Panc1 (cell line): ENCODE results near the gene OST4. TPM values are rescaled to one million over a fixed set of nuclear protein-coding genes. Genes with fewer than 3 reads are reported as not detected.

Source experiments
- ATAC-seq: fragments of 200-7000 bp; cut with Tn5 transposase; 2 replicates; pipeline ENCODE4 v1.9.1; 2020; ENCODE audit warnings: mild to moderate bottlenecking, moderate library complexity
- BruUV-seq: library from RNA; stranded (reverse); fragments of 400-500 nt; replicated peaks from 2 replicates; lab custom pipeline; 2021; lab: Mats Ljungman, UMichigan
- CTCF ChIA-PET: fragments of 300-600 bp; sonication (Branson Sonifier 250); formaldehyde crosslinking; loops from one replicate; lab custom pipeline; 2022; ENCODE audit warnings: antibody characterized with exemption; lab: Charles Lee
- POLR2A ChIA-PET: fragments of 300-600 bp; sonication (Branson Sonifier 250); formaldehyde crosslinking; loops from one replicate; lab custom pipeline; 2022; ENCODE audit warnings: antibody characterized with exemption; lab: Charles Lee
- DNase-seq: peaks from one replicate; pipeline ENCODE4 v3.0.0-alpha.2; 2010; ENCODE audit warnings: low read depth, low spot score
- H3K27ac ChIP-seq: 2 replicates; pipeline ENCODE4 v1.5.1; 2011; ENCODE audit warnings: mild to moderate bottlenecking, low read length, inconsistent platforms
- H3K27me3 ChIP-seq: fragments of 200-500 bp; sonication (Bioruptor generic); 2 replicates; pipeline ENCODE4 v1.6.0; 2014; ENCODE audit warnings: low read length, inconsistent platforms; ENCODE audit not compliant: control insufficient read depth, insufficient read depth
- H3K36me3 ChIP-seq: fragments of 200-500 bp; sonication (Bioruptor generic); 2 replicates; pipeline ENCODE4 v1.5.1; 2014; ENCODE audit warnings: inconsistent platforms, mild to moderate bottlenecking, low read length, moderate library complexity; ENCODE audit not compliant: control insufficient read depth, insufficient read depth
- H3K4me1 ChIP-seq: 2 replicates; pipeline ENCODE4 v1.5.1; 2011; ENCODE audit warnings: inconsistent platforms, mild to moderate bottlenecking, low read length, moderate library complexity; ENCODE audit not compliant: control insufficient read depth, insufficient read depth
- H3K4me3 ChIP-seq, 2 experiments: 2 replicates each; pipeline ENCODE4 v1.5.1; 2011 to 2012; ENCODE audit warnings: low read depth in 2 of 2, low read length in 2 of 2, mild to moderate bottlenecking in 2 of 2, inconsistent platforms in 1 of 2, moderate library complexity in 1 of 2
- H3K9me3 ChIP-seq: fragments of 200-500 bp; sonication (Bioruptor generic); 2 replicates; pipeline ENCODE4 v1.5.1; 2014; ENCODE audit warnings: low read depth, mild to moderate bottlenecking, inconsistent platforms, low read length, moderate library complexity; ENCODE audit not compliant: control insufficient read depth, insufficient read depth
- POLR2AphosphoS5 ChIP-seq: IDR thresholded peaks from 2 replicates; pipeline ENCODE4 v1.6.1; 2012; ENCODE audit warnings: mild to moderate bottlenecking, low read depth, low read length, moderate library complexity
- SIN3A ChIP-seq: IDR thresholded peaks from 2 replicates; pipeline ENCODE4 v1.6.1; 2012; ENCODE audit warnings: low read depth, mild to moderate bottlenecking, low read length, moderate library complexity, borderline replicate concordance; ENCODE audit not compliant: insufficient read depth
- TCF7L2 ChIP-seq: IDR thresholded peaks from 2 replicates; pipeline ENCODE4 v1.6.1; 2011; ENCODE audit warnings: mild to moderate bottlenecking, low read depth, low read length, inconsistent platforms
- in situ Hi-C: cut with HindIII; loops from 2 replicates; pipeline ENCODE4 v1.10.0; 2016; ENCODE audit warnings: low sequenced_read_pairs, low pct_unique_long_range_greater_than_20kb
- intact Hi-C: fragments of 100-400 bp; cut with micrococcal nuclease; formaldehyde crosslinking; loops from one replicate; pipeline ENCODE4 v1.10.0; 2022; ENCODE audit not compliant: unreplicated experiment
- total RNA-seq: library from RNA; stranded (reverse); gene quantifications from one replicate; pipeline ENCODE4 v1.2.1, GENCODE V29; 2021; ENCODE audit not compliant: unreplicated experiment
- TF ChIP-seq, protein P1 (sequence below): fragments of 450-650 bp; IDR thresholded peaks from 2 replicates; pipeline ENCODE4 v1.5.1; 2017; ENCODE audit warnings: mild to moderate bottlenecking
- TF ChIP-seq, protein P2 (sequence below), 2 experiments: IDR thresholded peaks; 2 replicates each; pipeline ENCODE4 v1.6.1; 2011 to 2012; ENCODE audit warnings: low read depth in 2 of 2, control low read depth in 1 of 2, low read length in 1 of 2, mild to moderate bottlenecking in 1 of 2, moderate library complexity in 1 of 2; ENCODE audit not compliant: insufficient read depth in 1 of 2

OST4 gene
- total RNA-seq, 1 experiment from 2014 or later: 219 TPM

DNA sequence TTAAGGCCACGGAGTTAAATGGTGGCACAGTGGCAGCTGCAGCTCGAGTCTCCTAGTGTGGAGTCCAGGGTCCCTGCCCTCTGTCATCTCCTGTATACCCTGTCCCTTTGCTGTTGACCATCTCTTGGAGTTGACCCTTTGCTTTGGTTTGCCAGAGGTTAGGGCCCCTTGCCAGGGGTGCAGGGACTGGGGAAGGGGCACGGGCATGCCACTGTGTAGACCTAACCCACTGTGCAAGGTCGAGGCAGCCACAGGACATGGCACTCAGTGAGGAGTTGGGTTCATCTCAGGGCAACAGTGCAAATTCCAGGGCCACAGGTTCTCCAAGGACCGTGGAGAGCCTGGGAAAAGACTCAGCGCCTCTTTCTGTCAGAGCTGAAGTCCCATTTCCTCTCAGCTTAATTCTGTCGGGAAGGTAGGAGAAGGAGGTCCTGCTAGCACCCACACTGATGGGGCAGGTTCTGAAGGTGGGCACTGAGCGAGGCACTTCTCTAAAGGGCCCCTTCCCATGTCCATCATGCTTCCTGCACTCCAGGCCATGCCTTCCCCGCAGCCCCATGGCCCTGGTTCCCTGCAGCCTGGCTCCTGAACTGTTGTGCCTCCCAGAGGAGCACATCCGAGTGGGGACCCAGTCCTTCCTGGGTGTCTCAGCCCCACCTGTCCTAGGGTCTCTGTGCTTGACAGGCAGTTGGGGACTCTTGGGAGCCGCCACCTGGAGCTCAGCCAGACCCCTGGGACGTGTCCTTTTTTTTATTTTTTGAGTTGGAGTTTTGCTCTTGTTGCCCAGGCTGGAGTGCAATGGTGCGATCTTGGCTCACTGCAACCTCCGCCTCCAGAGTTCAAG is 17.9 kb upstream of the OST4 start:
- ChIA-PET POLR2A (no interaction called here), CTCF (no interaction called here)
- in situ Hi-C loops (no loop called here), intact Hi-C loops (loop anchor here (10.0 kb wide), 1 partner anchor 125 kb away; no protein-coding TSS in a partner anchor)
- no peaks in the 10 kb centered on the region for H3K36me3 ChIP-seq
- H3K27me3 ChIP-seq: no peaks in the 10 kb centered on the region
- ATAC-seq: no peak
- no peak overlapping the region for H3K27ac ChIP-seq
- H3K9me3 ChIP-seq: no peaks in the 10 kb centered on the region
- peaks cover 4% of the 10 kb centered on the region; the same call in 1 of the 2 replicates for H3K4me1 ChIP-seq
- BruUV-seq: no TSS peak
- DNase-seq: no peak
- H3K4me3 ChIP-seq: no peak overlapping the region
- TF ChIP-seq SIN3A: no peak
- TF ChIP-seq, protein P1, sequence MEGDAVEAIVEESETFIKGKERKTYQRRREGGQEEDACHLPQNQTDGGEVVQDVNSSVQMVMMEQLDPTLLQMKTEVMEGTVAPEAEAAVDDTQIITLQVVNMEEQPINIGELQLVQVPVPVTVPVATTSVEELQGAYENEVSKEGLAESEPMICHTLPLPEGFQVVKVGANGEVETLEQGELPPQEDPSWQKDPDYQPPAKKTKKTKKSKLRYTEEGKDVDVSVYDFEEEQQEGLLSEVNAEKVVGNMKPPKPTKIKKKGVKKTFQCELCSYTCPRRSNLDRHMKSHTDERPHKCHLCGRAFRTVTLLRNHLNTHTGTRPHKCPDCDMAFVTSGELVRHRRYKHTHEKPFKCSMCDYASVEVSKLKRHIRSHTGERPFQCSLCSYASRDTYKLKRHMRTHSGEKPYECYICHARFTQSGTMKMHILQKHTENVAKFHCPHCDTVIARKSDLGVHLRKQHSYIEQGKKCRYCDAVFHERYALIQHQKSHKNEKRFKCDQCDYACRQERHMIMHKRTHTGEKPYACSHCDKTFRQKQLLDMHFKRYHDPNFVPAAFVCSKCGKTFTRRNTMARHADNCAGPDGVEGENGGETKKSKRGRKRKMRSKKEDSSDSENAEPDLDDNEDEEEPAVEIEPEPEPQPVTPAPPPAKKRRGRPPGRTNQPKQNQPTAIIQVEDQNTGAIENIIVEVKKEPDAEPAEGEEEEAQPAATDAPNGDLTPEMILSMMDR: no peak
- TF ChIP-seq, protein P2, sequence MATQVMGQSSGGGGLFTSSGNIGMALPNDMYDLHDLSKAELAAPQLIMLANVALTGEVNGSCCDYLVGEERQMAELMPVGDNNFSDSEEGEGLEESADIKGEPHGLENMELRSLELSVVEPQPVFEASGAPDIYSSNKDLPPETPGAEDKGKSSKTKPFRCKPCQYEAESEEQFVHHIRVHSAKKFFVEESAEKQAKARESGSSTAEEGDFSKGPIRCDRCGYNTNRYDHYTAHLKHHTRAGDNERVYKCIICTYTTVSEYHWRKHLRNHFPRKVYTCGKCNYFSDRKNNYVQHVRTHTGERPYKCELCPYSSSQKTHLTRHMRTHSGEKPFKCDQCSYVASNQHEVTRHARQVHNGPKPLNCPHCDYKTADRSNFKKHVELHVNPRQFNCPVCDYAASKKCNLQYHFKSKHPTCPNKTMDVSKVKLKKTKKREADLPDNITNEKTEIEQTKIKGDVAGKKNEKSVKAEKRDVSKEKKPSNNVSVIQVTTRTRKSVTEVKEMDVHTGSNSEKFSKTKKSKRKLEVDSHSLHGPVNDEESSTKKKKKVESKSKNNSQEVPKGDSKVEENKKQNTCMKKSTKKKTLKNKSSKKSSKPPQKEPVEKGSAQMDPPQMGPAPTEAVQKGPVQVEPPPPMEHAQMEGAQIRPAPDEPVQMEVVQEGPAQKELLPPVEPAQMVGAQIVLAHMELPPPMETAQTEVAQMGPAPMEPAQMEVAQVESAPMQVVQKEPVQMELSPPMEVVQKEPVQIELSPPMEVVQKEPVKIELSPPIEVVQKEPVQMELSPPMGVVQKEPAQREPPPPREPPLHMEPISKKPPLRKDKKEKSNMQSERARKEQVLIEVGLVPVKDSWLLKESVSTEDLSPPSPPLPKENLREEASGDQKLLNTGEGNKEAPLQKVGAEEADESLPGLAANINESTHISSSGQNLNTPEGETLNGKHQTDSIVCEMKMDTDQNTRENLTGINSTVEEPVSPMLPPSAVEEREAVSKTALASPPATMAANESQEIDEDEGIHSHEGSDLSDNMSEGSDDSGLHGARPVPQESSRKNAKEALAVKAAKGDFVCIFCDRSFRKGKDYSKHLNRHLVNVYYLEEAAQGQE (IDR thresholded peaks at IDR 0.05; ENCODE audit: insufficient read depth in 1 of 2, low read depth in 2 of 2, low read length in 1 of 2): no peak
- no peak for TF ChIP-seq POLR2AphosphoS5
- TF ChIP-seq TCF7L2: no peak

DNA sequence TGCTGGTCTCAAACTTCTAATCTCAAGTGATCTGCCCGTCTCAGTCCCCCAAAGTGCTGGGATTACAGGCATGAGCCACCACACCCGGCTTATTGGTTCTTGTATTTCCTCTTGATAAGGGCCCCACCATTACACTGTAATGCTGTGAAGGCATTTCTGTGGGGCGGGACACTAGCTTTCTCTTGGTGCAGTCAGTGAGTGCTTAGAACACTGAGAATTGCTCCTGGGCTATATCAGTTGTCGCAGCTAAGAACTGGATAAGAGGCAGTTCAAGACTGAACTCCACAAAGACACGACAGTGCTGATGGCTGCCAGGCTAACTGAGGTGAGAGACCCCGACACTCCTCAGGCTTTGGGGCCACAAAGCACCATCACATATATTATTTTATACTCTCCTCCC is 17.2 kb upstream of the OST4 start:
- POLR2A ChIA-PET: no interaction called here
- Histone ChIP-seq H3K27me3 (no peaks in the 10 kb centered on the region), H3K27ac (no peak overlapping the region), H3K36me3 (no peaks in the 10 kb centered on the region), H3K4me1 (peaks cover 4% of the 10 kb centered on the region; the same call in 1 of the 2 replicates), H3K4me3 (no peak overlapping the region), H3K9me3 (no peaks in the 10 kb centered on the region)
- BruUV-seq: no TSS peak
- intact Hi-C loops (loop anchor here (10.0 kb wide), 1 partner anchor 124 kb away; no protein-coding TSS in a partner anchor), in situ Hi-C loops (no loop called here)
- CTCF ChIA-PET: no interaction called here
- ATAC-seq (no peak), DNase-seq (no peak)
- TF ChIP-seq TCF7L2 (no peak), SIN3A (no peak), POLR2AphosphoS5 (no peak)
- TF ChIP-seq, protein P1: no peak
- TF ChIP-seq, protein P2 (IDR thresholded peaks at IDR 0.05; ENCODE audit: insufficient read depth in 1 of 2, low read depth in 2 of 2, low read length in 1 of 2): no peak
